T-helper 1 cell treated with Interleukin-12 subunit alpha and Interleukin-12 subunit beta and Interleukin-4 antibody, amounts not matched to agents 30 ng/mL and 1 ng/mL, for 36 hours (primary cell): ENCODE data around the gene FBXL7. TPM values are rescaled to one million over a fixed set of nuclear protein-coding genes. Genes with fewer than 3 reads are reported as not detected.

Experiments used
- intact Hi-C: fragments of 100-400 bp; cut with micrococcal nuclease; formaldehyde crosslinking; loops from one replicate; pipeline ENCODE4 v1.15.1; 2024
- total RNA-seq: library from RNA; stranded (reverse); gene quantifications from 2 replicates; pipeline ENCODE4 v1.2.3, GENCODE V29; 2022

The FBXL7 gene
- total RNA-seq, 1 donor from 2014 or later, result not detected

DNA sequence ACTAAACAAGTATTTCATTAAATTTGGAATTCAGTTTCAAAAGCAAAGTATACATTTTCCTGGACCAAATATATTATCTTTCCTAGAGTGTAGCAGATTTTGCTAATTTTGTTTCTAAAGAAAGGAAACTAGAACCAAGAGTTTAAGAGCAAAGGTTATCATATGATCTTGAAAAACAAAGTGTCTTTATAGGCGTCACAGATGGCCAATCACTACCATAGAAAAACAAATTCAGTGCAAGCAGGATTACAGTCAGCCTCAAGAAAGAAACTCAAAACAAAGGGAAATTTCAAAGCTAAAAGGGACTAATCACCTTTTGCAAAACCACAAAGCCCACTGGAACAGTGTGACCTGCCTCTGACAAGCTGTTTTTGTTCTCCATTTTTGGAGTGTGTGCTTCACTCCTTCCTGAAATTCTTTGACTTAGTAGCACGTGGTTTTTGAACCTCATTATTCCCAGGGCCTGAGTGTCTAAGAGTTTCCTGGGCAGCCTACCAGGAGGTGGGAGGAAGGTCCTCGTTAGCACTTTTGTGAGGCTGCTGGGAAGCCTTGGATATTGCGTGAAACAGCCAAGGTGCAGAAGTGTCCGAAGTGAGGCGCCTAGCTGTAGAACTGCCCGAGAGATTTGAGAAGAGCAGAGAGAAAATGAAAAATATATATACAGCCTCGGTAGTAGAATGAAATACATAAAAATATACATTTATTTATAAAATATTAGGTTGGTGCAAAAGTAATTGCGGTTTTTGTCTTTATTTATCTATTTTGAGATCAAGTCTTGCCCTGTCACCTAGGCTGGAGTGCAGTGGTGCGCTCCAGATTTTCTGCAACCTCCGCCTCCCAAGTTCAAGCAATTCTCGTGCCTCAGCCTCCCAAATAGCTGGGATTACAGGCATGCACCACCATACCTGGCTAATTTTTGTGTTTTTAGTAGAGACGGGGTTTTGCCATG, 433.6 kb downstream of the FBXL7 start:
- intact Hi-C loops, result no loop called here

DNA sequence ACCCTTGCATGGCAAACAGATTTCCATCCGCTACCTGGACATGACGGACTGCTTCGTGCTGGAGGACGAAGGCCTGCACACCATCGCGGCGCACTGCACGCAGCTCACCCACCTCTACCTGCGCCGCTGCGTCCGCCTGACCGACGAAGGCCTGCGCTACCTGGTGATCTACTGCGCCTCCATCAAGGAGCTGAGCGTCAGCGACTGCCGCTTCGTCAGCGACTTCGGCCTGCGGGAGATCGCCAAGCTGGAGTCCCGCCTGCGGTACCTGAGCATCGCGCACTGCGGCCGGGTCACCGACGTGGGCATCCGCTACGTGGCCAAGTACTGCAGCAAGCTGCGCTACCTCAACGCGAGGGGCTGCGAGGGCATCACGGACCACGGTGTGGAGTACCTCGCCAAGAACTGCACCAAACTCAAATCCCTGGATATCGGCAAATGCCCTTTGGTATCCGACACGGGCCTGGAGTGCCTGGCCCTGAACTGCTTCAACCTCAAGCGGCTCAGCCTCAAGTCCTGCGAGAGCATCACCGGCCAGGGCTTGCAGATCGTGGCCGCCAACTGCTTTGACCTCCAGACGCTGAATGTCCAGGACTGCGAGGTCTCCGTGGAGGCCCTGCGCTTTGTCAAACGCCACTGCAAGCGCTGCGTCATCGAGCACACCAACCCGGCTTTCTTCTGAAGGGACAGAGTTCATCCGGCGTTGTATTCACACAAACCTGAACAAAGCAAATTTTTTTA, 436.7 kb downstream of the FBXL7 start:
- intact Hi-C loops, result no loop called here

GRCh38 chr5:15937708-15938107, 437.7 kb downstream of the FBXL7 start:
- intact Hi-C loops, result no loop called here

DNA sequence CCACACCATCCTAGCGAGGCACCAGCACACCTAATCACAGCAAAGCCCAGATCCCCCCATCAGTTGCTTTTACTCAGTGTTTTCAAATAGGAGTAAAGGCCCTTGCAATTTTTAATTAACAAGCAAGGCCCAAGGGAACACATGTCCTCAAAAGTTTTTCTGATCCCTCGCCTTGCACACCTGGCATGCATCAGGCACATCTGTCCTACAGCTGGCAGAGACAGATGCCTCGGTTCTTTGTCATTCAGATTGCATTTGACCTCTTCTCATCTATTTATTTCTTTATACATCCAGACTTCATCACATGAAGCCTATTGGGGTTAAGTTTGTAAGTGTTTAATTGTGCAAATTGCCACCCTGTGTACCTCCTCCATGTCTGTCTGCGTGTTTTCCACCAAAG, 438.2 kb downstream of the FBXL7 start:
- intact Hi-C loops, result no loop called here

DNA sequence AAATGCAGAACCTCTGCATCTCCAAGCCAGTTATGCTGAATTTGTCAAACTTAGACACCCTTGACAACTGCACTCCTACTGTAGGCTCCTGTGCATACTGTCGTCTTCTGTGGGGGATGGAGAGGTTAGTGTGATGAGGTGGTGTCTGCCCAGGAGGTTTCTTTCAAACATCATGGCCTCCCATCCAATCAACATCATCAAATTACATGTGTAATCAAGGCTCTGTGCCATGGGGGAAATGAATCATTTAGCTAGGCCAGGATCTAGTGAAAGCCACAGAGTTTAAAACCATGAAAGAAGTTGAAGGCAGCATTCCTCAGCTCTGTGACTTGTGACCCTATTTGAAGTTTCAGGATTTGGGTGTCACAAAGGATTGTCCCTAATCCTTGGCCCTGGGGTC, 439.0 kb downstream of the FBXL7 start:
- intact Hi-C loops, result no loop called here

DNA sequence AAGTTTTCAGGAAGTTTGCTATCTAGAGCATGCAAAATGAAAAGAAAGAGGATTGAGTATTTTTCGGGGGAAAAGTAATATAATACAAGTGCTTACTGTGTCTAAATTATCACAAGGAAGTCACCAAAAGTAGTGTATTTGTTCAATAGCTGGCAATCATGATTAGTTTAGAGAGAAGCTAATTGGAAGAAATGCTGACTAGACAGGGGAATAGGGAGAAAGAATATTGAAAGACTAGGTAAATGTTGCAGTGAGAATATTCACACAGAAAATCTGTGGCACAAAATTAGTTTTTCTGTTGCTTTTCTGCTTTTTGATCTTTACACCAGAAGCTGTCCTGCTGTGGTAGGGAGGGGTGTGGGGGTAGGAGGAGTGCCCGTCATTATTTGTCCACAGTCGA, 440.9 kb downstream of the FBXL7 start:
- intact Hi-C loops, result no loop called here

GRCh38 chr5:15943487-15943886, 443.5 kb downstream of the FBXL7 start:
- intact Hi-C loops, result no loop called here

DNA sequence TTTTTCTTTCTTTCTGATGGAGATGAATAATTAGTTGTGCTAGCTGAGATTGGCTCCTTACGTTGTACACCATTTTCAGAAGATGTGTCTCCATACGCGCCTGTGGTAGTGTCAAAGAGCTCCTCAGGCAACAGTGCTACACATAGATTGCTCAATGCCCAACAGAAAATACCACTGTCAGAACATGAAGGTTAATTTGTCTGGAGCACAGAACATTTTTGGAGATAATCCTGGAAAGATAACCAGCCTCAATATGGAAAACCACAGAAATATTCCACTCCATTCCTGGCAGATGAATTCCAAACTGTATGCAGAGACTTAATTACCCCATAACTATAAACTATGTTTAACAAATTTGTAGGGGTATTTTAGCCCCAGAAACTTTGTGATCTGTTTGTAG, 446.0 kb downstream of the FBXL7 start:
- intact Hi-C loops, result no loop called here

DNA sequence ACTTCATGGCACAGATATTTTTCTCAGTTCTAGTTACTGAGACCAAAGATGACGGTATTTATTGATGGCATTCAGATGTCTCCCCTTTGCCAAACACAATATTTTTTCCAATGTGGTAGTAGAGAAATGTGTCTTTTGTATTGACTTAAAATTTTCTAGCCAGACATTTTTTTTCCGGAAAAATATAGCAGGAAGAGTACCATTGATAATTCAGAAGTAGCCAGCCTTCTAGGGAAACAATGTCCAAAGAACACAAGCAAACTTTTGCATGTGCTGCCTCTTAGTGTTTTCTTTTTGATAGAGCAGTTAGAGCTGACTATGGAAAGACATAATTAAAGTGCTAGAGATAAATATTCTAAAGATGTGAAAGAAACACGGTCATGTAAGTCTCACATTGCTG, 448.2 kb downstream of the FBXL7 start:
- intact Hi-C loops, result no loop called here

DNA sequence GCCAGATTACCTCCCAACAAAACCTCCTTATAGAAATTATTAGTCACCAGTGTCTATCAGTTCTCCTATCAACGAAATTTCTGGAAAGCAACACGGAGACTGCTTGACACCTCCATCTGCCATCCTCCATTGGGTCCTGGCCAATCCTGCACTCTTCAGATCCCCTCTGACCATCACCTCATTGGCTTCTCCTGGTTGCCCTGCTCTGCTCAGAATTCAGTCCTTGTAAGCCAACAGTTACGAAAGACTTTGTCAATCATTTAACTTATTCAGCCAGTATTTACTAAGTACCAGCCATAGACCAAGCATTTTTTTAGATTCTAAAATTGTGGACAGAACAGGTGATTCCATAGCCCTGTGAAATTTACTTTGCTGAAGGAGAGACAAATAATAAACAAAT, 451.1 kb downstream of the FBXL7 start:
- intact Hi-C loops, result no loop called here

DNA sequence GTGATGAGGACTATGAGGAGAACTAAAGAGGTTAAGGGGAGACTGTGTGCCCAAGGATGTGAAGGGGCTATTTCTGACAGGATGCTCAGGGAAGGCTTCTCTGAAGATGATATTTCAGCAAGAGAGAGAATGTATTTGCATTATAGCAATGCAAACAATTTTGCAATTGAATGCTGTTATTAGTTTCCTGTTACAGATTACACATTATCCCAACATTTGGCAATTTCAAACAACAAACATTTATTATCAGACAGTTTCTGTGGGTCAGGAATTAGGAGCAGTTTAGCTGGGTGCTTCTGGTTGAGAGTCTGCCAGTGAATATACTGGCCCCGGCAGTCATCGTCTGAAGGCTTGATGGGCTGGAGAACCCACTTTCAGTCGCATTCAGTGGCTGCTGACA, 451.6 kb downstream of the FBXL7 start:
- intact Hi-C loops, result no loop called here

DNA sequence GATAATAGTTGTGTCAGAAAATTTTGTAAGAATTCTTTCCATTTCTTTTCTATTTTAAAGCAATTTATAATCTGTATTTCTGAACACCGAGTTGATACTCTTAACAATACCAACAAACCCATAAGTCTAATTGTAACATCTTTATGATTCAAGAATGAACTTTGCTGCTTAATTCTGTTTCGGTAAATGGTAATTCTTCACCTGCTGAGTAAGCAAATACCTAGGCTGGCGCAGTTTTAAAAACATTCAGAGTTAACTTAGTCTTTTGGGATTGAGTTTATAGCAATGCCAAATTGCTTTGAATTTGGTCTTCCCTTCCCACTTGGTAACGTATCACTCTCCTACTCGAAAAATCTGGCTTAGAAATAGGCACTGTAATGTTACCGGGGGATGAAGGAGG, 456.6 kb downstream of the FBXL7 start:
- intact Hi-C loops, result no loop called here

- intact Hi-C loops, result no loop called here
These were observed 457.1 kb downstream of the FBXL7 start for GRCh38 chr5:15957124-15957523.

DNA sequence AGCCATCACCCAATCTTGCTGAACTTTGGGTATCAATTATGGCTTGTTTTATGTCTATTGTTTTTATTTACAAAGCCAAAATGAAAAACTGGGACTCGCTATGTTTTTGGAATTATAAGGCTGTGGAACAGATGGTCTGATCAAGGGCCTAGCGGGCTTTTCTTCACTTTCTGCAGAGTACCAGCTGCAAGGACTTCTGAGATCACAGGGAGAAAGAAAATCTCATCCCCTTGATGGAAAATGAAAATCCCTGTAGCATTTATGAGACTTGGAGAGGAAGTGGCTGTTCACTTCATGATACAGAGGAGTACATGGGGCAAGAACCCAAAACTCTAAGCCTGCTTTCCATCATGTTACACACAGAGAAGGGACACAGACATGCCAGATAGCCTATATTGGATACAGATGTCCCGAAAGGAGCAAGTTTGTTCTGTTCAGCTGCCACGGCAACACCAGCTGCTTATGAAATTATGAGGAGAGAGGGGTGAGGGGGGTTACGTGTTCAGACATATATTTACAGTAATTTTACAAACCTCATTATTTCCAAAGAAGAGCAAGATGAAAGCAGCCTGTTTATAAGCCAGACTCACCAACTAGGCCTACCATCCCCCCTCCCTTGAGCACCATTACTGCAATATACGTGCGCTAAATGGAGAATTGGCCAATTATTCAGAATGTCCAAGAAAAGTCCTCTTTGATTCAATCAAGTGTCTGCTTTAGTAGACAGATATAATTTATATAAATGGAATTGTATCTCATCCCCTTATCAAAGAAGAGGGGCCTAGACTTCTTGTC, 459.6 kb downstream of the FBXL7 start:
- intact Hi-C loops, result no loop called here

GRCh38 chr5:15966066-15966640, 466.2 kb downstream of the FBXL7 start:
- intact Hi-C loops, result no loop called here

GRCh38 chr5:15966651-15967050, 466.7 kb downstream of the FBXL7 start:
- intact Hi-C loops, result no loop called here

DNA sequence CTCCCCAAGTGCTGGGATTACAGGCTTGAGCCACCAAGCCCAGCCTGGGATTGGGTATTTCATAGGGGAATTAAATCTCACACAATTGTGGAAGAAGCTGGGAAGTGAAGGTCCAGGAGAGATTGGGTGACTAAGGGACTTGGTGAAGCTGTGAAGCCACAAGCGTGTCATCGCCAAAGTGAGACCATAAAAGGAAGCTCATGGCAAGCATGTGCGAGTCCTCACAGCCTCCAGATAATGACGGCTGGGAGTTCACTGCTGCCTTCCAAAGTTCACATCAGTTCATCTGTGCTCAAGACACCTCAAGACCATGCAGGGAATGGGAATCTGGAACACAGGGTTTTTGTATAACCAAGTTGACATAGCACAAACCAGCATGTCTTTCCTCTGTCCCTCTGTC, 469.0 kb downstream of the FBXL7 start:
- intact Hi-C loops, result no loop called here

DNA sequence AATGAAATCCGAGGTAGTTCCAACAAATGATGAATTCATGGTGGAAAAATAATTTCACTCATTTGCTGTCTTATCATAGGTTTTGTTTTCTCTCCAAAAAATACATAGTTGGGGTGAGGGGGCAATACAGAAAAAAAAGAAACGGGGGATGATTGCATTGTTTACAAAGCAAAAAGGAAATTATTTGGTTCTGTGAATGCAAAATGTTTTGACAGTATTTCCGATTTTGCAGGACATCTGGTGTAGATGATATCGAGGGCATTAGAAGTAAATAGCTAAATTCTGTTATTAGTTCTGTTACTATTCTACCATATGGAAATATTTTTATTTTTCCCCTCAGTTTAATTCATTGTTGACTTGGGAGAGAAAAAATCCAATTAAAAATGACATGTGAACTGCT, 477.9 kb downstream of the FBXL7 start:
- intact Hi-C loops, result no loop called here

- intact Hi-C loops, result no loop called here
These were observed 480.9 kb downstream of the FBXL7 start for GRCh38 chr5:15980835-15981234.

GRCh38 chr5:15983392-15983791, 483.4 kb downstream of the FBXL7 start:
- intact Hi-C loops, result no loop called here
